GM23248 (cell line): ENCODE measurements around the gene AGTRAP.

Experiments
- EZH2 ChIP-seq: fragments of 200-600 bp; sonication (generic); IDR thresholded peaks from 2 replicates; pipeline ENCODE4 v1.6.1; 2018; ENCODE audit warnings: antibody characterized with exemption, mild to moderate bottlenecking; ENCODE audit not compliant: insufficient read depth, poor library complexity, severe bottlenecking
- EZH2phosphoT487 ChIP-seq: fragments of 200-600 bp; sonication (generic); IDR thresholded peaks from 2 replicates; pipeline ENCODE4 v1.6.1; 2018; ENCODE audit warnings: antibody characterized with exemption, moderate library complexity, mild to moderate bottlenecking, low read depth; ENCODE audit not compliant: insufficient read depth

DNA sequence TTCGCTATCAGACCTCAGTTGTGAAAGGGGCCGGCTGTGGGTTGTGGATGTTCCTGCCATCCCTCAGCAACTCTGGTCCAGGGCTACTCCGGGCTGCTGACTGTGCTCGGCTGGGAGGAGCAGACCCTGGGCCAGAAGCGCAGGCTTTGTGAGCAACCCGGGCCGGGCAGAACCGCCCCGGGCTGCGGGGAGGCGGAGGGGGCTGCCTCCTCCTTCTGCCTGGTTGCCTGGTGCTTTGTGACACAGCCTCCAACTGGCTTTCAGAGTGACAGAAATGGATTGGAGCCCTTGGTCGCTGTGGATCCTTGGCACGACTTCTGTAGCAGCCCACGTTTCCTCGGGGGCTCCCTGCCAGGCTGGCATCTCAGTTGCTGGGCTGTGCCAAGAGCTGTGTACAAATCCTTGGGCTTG is 34.4 kb upstream of the AGTRAP start:
- TF ChIP-seq EZH2 (no peak), EZH2phosphoT487 (no peak)
